ENCODE results near the gene CELF2.

DNA sequence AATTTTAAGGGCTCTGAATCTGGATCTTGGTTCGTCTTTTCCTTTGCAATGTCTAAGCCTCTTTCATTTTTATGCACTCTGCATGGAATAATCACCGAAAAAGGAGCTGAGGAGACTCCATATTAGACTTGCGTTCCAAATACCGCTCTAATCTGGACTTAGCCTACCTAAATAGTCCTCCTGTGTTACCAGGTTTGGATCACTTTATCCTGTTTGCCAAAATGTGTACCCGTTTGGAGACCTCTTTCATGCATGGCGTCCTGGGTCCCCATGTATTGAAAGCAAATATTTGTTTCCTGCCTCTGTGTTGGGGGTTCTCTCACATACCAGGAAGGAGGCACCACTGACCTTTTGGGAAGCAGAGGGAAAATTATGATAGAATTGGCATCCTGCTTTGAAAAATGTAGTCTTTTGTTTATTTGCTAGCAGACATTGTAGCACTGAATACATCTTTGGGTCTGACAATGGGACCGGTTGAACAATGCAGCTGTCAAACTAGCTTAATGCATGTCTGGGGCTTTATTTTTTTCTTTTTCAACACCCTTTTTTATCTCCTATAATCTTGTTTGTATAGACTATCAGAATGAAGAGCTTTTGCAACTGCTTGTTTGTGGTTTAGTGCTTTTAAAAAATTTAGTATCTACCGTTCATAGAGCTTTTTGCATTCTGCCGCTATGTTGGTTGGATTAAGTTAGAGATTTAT, 11.8 kb upstream of the CELF2 start:
- TF ChIP-seq, protein P1, sequence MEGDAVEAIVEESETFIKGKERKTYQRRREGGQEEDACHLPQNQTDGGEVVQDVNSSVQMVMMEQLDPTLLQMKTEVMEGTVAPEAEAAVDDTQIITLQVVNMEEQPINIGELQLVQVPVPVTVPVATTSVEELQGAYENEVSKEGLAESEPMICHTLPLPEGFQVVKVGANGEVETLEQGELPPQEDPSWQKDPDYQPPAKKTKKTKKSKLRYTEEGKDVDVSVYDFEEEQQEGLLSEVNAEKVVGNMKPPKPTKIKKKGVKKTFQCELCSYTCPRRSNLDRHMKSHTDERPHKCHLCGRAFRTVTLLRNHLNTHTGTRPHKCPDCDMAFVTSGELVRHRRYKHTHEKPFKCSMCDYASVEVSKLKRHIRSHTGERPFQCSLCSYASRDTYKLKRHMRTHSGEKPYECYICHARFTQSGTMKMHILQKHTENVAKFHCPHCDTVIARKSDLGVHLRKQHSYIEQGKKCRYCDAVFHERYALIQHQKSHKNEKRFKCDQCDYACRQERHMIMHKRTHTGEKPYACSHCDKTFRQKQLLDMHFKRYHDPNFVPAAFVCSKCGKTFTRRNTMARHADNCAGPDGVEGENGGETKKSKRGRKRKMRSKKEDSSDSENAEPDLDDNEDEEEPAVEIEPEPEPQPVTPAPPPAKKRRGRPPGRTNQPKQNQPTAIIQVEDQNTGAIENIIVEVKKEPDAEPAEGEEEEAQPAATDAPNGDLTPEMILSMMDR (IDR thresholded peaks at IDR 0.05) = no peak
- TF ChIP-seq POLR2AphosphoS5 (IDR thresholded peaks at IDR 0.05) (no peak), POLR2A (IDR thresholded peaks at IDR 0.05) (no peak)
